Mesendoderm (in vitro differentiated cells): ENCODE measurements around the gene BCL11A.
A peak's percentile ranks its signal among the peaks of the same experiment; 100 is the strongest.

Experiments used
- DNase-seq: peaks from one replicate; pipeline ENCODE4 v3.0.0; 2013
- H2AK5ac ChIP-seq: 2 replicates; pipeline ENCODE4 v1.6.1; 2013; ENCODE audit warnings: low read length, inconsistent platforms
- H2BK120ac ChIP-seq: 2 replicates; pipeline ENCODE4 v1.6.1; 2013; ENCODE audit warnings: low read depth, mild to moderate bottlenecking, low read length, moderate library complexity, mixed read lengths
- H2BK15ac ChIP-seq: replicated peaks from 2 replicates; pipeline ENCODE4 v1.6.1; 2013; ENCODE audit warnings: low read depth, mild to moderate bottlenecking, moderate library complexity
- H2BK5ac ChIP-seq: 2 replicates; pipeline ENCODE4 v1.6.1; 2013; ENCODE audit warnings: low read length, inconsistent platforms
- H3K18ac ChIP-seq: 2 replicates; pipeline ENCODE4 v1.6.1; 2013; ENCODE audit warnings: mild to moderate bottlenecking, low read length, mixed read lengths
- H3K23ac ChIP-seq: one replicate; pipeline ENCODE4 v1.6.1; 2013; ENCODE audit warnings: low read length
- H3K27ac ChIP-seq: 2 replicates; pipeline ENCODE4 v1.5.1; 2013; ENCODE audit warnings: low read depth, mild to moderate bottlenecking, inconsistent platforms, low read length, moderate library complexity
- H3K27me3 ChIP-seq: 2 replicates; pipeline ENCODE4 v1.6.1; 2013; ENCODE audit warnings: low read length, control low read depth, mild to moderate bottlenecking, inconsistent platforms; ENCODE audit not compliant: insufficient read depth, poor library complexity
- H3K36me3 ChIP-seq: 2 replicates; pipeline ENCODE4 v1.6.1; 2013; ENCODE audit warnings: low read length, inconsistent platforms; ENCODE audit not compliant: control insufficient read depth, insufficient read depth
- H3K4ac ChIP-seq: one replicate; pipeline ENCODE4 v1.6.1; 2013; ENCODE audit warnings: low read depth, mild to moderate bottlenecking, low read length, moderate library complexity
- H3K4me1 ChIP-seq: 2 replicates; pipeline ENCODE4 v1.6.1; 2013; ENCODE audit warnings: low read depth, low read length, inconsistent platforms; ENCODE audit not compliant: control insufficient read depth
- H3K4me2 ChIP-seq: 2 replicates; pipeline ENCODE4 v1.6.1; 2013; ENCODE audit warnings: low read length
- H3K4me3 ChIP-seq: 2 replicates; pipeline ENCODE4 v1.5.1; 2013; ENCODE audit warnings: mild to moderate bottlenecking, low read length
- H3K56ac ChIP-seq: one replicate; pipeline ENCODE4 v1.6.1; 2013; ENCODE audit warnings: low read length
- H3K79me1 ChIP-seq: 2 replicates; pipeline ENCODE4 v1.6.1; 2013; ENCODE audit warnings: low read length, inconsistent platforms
- H3K79me2 ChIP-seq: 2 replicates; pipeline ENCODE4 v1.6.1; 2013; ENCODE audit warnings: mild to moderate bottlenecking, low read length; ENCODE audit not compliant: control insufficient read depth, insufficient read depth
- H3K9ac ChIP-seq: 2 replicates; pipeline ENCODE4 v1.6.1; 2013; ENCODE audit warnings: low read length, inconsistent platforms
- H4K5ac ChIP-seq: one replicate; pipeline ENCODE4 v1.6.1; 2013; ENCODE audit warnings: low read length
- H4K8ac ChIP-seq: one replicate; pipeline ENCODE4 v1.6.1; 2013; ENCODE audit warnings: low read depth, mild to moderate bottlenecking, control low read depth, low read length, moderate library complexity
- WGBS: extraction: QIAGEN DNeasy Blood & Tissue Kit; methylation state at CpG from one replicate; pipeline ENCODE4 v1.1.7; 2013; ENCODE audit warnings: low lambda C conversion rate, missing lambda C conversion rate; ENCODE audit not compliant: insufficient coverage; ENCODE audit errors: extremely low coverage; 5-methylcytosine and 5-hydroxymethylcytosine counted together

Gene BCL11A

GRCh38 chr2:60541056-60541651, 12.3 kb downstream of the BCL11A start:
- Histone ChIP-seq H4K8ac (no peak overlapping the region), H3K27me3 (no peaks in the 10 kb centered on the region), H3K4me2 (no peak overlapping the region), H3K9ac (no peak overlapping the region), H2BK15ac (no peak overlapping the region), H2BK5ac (no peak overlapping the region), H3K27ac (no peak overlapping the region), H3K79me2 (peaks cover 45% of the 10 kb centered on the region), H3K4me3 (no peak overlapping the region), H3K36me3 (peaks cover 12% of the 10 kb centered on the region), H3K18ac (no peak overlapping the region), H3K23ac (no peak overlapping the region), H3K79me1 (peaks cover 19% of the 10 kb centered on the region), H3K56ac (no peak overlapping the region), H4K5ac (no peak overlapping the region), H2BK120ac (no peak overlapping the region), H3K4me1 (peaks cover 12% of the 10 kb centered on the region), H3K4ac (no peak overlapping the region), H2AK5ac (no peak overlapping the region)
- no CpG with 5 or more reads among the region's 3 CpGs for WGBS
- no peak for DNase-seq

GRCh38 chr2:60540074-60540473, 13.4 kb downstream of the BCL11A start:
- Histone ChIP-seq H3K4me2 (no peak overlapping the region), H3K23ac (no peak overlapping the region), H3K27ac (no peak overlapping the region), H3K18ac (no peak overlapping the region), H2BK120ac (no peak overlapping the region), H3K4ac (no peak overlapping the region), H3K9ac (no peak overlapping the region), H4K5ac (no peak overlapping the region), H3K4me1 (peaks cover 22% of the 10 kb centered on the region), H3K79me1 (peaks cover 15% of the 10 kb centered on the region), H3K79me2 (peaks cover 44% of the 10 kb centered on the region), H4K8ac (no peak overlapping the region), H3K56ac (no peak overlapping the region), H3K4me3 (no peak overlapping the region), H2BK15ac (no peak overlapping the region), H2AK5ac (no peak overlapping the region), H2BK5ac (no peak overlapping the region), H3K36me3 (peaks cover 4% of the 10 kb centered on the region), H3K27me3 (no peaks in the 10 kb centered on the region)
- no CpG with 5 or more reads among the region's 2 CpGs for WGBS
- no peak for DNase-seq

GRCh38 chr2:60539140-60539539, 14.3 kb downstream of the BCL11A start:
- H3K27me3 ChIP-seq: no peaks in the 10 kb centered on the region
- no CpG with 5 or more reads among the region's 5 CpGs for WGBS
- H3K4me3 ChIP-seq: no peak overlapping the region
- no peak overlapping the region for H3K18ac ChIP-seq
- H2BK15ac ChIP-seq: no peak overlapping the region
- peaks cover 3% of the 10 kb centered on the region for H3K36me3 ChIP-seq
- peaks cover 37% of the 10 kb centered on the region for H3K79me2 ChIP-seq
- no peak overlapping the region for H3K56ac ChIP-seq
- no peak overlapping the region for H3K23ac ChIP-seq
- no peak for DNase-seq
- H3K4ac ChIP-seq: no peak overlapping the region
- no peak overlapping the region for H3K9ac ChIP-seq
- no peak overlapping the region for H4K8ac ChIP-seq
- no peak overlapping the region for H4K5ac ChIP-seq
- no peak overlapping the region for H2BK5ac ChIP-seq
- H3K79me1 ChIP-seq: peaks cover 15% of the 10 kb centered on the region
- peaks cover 25% of the 10 kb centered on the region for H3K4me1 ChIP-seq
- no peak overlapping the region for H3K27ac ChIP-seq
- H2BK120ac ChIP-seq: no peak overlapping the region
- H2AK5ac ChIP-seq: no peak overlapping the region
- no peak overlapping the region for H3K4me2 ChIP-seq

- Histone ChIP-seq H4K8ac (no peak overlapping the region), H3K18ac (no peak overlapping the region), H3K79me2 (peaks cover 37% of the 10 kb centered on the region), H3K36me3 (no peaks in the 10 kb centered on the region), H2BK5ac (no peak overlapping the region), H3K27me3 (no peaks in the 10 kb centered on the region), H3K23ac (no peak overlapping the region), H2AK5ac (no peak overlapping the region), H3K79me1 (peaks cover 13% of the 10 kb centered on the region), H3K4me3 (no peak overlapping the region), H4K5ac (no peak overlapping the region), H3K4me1 (peaks cover 32% of the 10 kb centered on the region), H3K4ac (no peak overlapping the region), H3K27ac (no peak overlapping the region), H3K4me2 (no peak overlapping the region), H3K9ac (no peak overlapping the region), H2BK15ac (no peak overlapping the region), H2BK120ac (no peak overlapping the region), H3K56ac (no peak overlapping the region)
- no CpG with 5 or more reads among the region's 9 CpGs for WGBS
- no peak for DNase-seq
These were observed 15.4 kb downstream of the BCL11A start for GRCh38 chr2:60538101-60538500.

- Histone ChIP-seq H3K4me3 (no peak overlapping the region), H4K8ac (no peak overlapping the region), H3K18ac (no peak overlapping the region), H3K27ac (no peak overlapping the region), H2BK15ac (no peak overlapping the region), H3K23ac (no peak overlapping the region), H3K9ac (no peak overlapping the region), H2BK120ac (no peak overlapping the region), H2BK5ac (no peak overlapping the region), H3K4me1 (peaks cover 33% of the 10 kb centered on the region), H3K56ac (no peak overlapping the region), H3K79me2 (peaks cover 37% of the 10 kb centered on the region), H4K5ac (no peak overlapping the region), H3K4me2 (no peak overlapping the region), H3K36me3 (no peaks in the 10 kb centered on the region), H3K4ac (no peak overlapping the region), H2AK5ac (no peak overlapping the region), H3K79me1 (peaks cover 13% of the 10 kb centered on the region), H3K27me3 (no peaks in the 10 kb centered on the region)
- DNase-seq: no peak
- WGBS: no CpG with 5 or more reads among the region's 1 CpG
These were observed 16.7 kb downstream of the BCL11A start for GRCh38 chr2:60536746-60537145.

GRCh38 chr2:60535685-60536312, 17.7 kb downstream of the BCL11A start:
- peak overlapping the region; percentile 32 for H3K18ac ChIP-seq
- H3K79me2 ChIP-seq: peaks cover 44% of the 10 kb centered on the region
- peak overlapping the region; percentile 11 for H3K27ac ChIP-seq
- H3K9ac ChIP-seq: no peak overlapping the region
- peaks cover 16% of the 10 kb centered on the region for H3K79me1 ChIP-seq
- H3K4ac ChIP-seq: peak overlapping the region; percentile 81
- no peaks in the 10 kb centered on the region for H3K36me3 ChIP-seq
- no peak for DNase-seq
- H4K8ac ChIP-seq: no peak overlapping the region
- no peak overlapping the region for H3K4me2 ChIP-seq
- peaks cover 37% of the 10 kb centered on the region for H3K4me1 ChIP-seq
- no peak overlapping the region for H3K23ac ChIP-seq
- peak overlapping the region; percentile 40 for H3K56ac ChIP-seq
- no peak overlapping the region for H3K4me3 ChIP-seq
- no peak overlapping the region for H4K5ac ChIP-seq
- H2AK5ac ChIP-seq: no peak overlapping the region
- H3K27me3 ChIP-seq: no peaks in the 10 kb centered on the region
- H2BK120ac ChIP-seq: no peak overlapping the region
- H2BK5ac ChIP-seq: peak overlapping the region; percentile 40
- no peak overlapping the region for H2BK15ac ChIP-seq
- WGBS: no CpG with 5 or more reads among the region's 11 CpGs
